MM.1S (cell line): Measurements from ENCODE around the gene ZNF74.

ENCODE experiments used
- EZH2 ChIP-seq: fragments of 300-600 bp; sonication (generic); optimal IDR thresholded peaks from 2 replicates; pipeline ENCODE3; 2017; ENCODE audit warnings: low read depth, mild to moderate bottlenecking, antibody characterized with exemption, low read length, mixed read lengths
- TF ChIP-seq, protein P1 (sequence below): fragments of 300-600 bp; sonication (generic); IDR thresholded peaks from 2 replicates; pipeline ENCODE4 v1.5.1; 2016; ENCODE audit warnings: antibody characterized with exemption, low read length, mixed read lengths

DNA sequence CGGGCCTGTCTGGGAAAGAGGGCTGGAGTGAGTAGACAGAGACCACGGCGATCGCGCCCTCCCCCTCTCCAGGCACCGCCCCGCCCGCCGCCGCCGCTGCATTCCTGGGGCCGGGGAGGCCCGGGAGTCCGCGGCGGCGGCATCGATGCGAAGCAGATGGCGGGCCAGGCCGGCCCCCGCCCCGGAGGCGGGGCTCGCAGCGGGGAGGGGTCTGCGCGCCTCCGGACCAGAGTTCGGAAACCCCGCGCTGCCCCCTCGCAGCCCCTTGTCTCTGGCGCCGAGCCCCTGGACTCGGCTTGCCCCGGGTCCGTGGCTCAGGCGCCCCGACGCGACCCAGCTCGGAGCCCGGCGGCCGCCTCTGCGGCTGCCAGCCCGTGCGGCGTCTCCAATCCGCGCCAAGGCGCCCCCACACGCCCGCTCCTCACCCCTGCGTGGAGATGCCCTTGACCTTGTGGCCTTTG lies 42.4 kb downstream of the ZNF74 start:
- TF ChIP-seq EZH2, result no peak
- TF ChIP-seq, protein P1, sequence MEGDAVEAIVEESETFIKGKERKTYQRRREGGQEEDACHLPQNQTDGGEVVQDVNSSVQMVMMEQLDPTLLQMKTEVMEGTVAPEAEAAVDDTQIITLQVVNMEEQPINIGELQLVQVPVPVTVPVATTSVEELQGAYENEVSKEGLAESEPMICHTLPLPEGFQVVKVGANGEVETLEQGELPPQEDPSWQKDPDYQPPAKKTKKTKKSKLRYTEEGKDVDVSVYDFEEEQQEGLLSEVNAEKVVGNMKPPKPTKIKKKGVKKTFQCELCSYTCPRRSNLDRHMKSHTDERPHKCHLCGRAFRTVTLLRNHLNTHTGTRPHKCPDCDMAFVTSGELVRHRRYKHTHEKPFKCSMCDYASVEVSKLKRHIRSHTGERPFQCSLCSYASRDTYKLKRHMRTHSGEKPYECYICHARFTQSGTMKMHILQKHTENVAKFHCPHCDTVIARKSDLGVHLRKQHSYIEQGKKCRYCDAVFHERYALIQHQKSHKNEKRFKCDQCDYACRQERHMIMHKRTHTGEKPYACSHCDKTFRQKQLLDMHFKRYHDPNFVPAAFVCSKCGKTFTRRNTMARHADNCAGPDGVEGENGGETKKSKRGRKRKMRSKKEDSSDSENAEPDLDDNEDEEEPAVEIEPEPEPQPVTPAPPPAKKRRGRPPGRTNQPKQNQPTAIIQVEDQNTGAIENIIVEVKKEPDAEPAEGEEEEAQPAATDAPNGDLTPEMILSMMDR, result no peak
